Ascending aorta (tissue), 2 donors: ENCODE results near the gene USP3. TPM values are rescaled to one million over a fixed set of nuclear protein-coding genes. Genes with fewer than 3 reads are reported as not detected.

Source experiments
- DNase-seq, 2 donors: peaks; one replicate each; pipeline ENCODE4 v3.0.0-alpha.2; 2019; ENCODE audit warnings: low spot score in 2 of 2
- H3K27ac ChIP-seq, 2 donors: fragments of 200-600 bp; sonication (generic); one replicate each; pipeline ENCODE4 v1.5.1; 2016 to 2017; ENCODE audit warnings: mild to moderate bottlenecking in 1 of 2
- H3K27me3 ChIP-seq: fragments of 200-600 bp; sonication (generic); one replicate; pipeline ENCODE4 v1.5.1; 2017
- H3K36me3 ChIP-seq, 2 donors: fragments of 200-600 bp; sonication (generic); one replicate each; pipeline ENCODE4 v1.5.1; 2016
- H3K4me1 ChIP-seq, 2 donors: fragments of 200-600 bp; sonication (generic); one replicate each; pipeline ENCODE4 v1.5.1; 2016 to 2017; ENCODE audit warnings: mild to moderate bottlenecking in 1 of 2
- H3K4me3 ChIP-seq, 2 donors: fragments of 200-600 bp; sonication (generic); one replicate each; pipeline ENCODE4 v1.5.1; 2016 to 2017; ENCODE audit warnings: mild to moderate bottlenecking in 1 of 2
- H3K9me3 ChIP-seq, 2 donors: fragments of 200-600 bp; sonication (generic); one replicate each; pipeline ENCODE4 v1.5.1; 2016
- CTCF ChIP-seq, 3 experiments: fragments of 200-600 bp in 2 of 3; fragments of 450-650 bp in 1 of 3; sonication (generic) in 2 of 3; IDR thresholded peaks; one replicate each; pipeline ENCODE4 v1.5.1; 2016 to 2019; ENCODE audit warnings: antibody characterized with exemption in 3 of 3, mild to moderate bottlenecking in 1 of 3, moderate library complexity in 1 of 3
- intact Hi-C: fragments of 100-400 bp; cut with DNase I; formaldehyde crosslinking; loops from one replicate; pipeline ENCODE4 v1.15.1; 2023
- total RNA-seq: library from RNA; depleted of rRNA; stranded (reverse); fragments of >200 nt; gene quantifications from one replicate; pipeline ENCODE4 v1.1.0, GENCODE V29; 2016

Gene USP3
- total RNA-seq, 1 donor from 2014 or later = 61.9 TPM

- Histone ChIP-seq H3K4me1 (peaks cover 0 to 11% of the 10 kb centered on the region in 2 donors), H3K27ac (no peak overlapping the region), H3K9me3 (no peaks in the 10 kb centered on the region), H3K27me3 (no peaks in the 10 kb centered on the region), H3K4me3 (no peak overlapping the region), H3K36me3 (peaks cover 7 to 23% of the 10 kb centered on the region in 2 donors)
- no peak for TF ChIP-seq CTCF (IDR thresholded peaks at IDR 0.05)
- intact Hi-C loops = no loop called here
- DNase-seq = no peak
These were observed 51.1 kb downstream of the USP3 start for GRCh38 chr15:63555507-63555906.

GRCh38 chr15:63556246-63556645 is 51.9 kb downstream of the USP3 start:
- H3K27me3 ChIP-seq = no peaks in the 10 kb centered on the region
- H3K9me3 ChIP-seq = no peaks in the 10 kb centered on the region
- H3K4me1 ChIP-seq = peaks cover 0 to 11% of the 10 kb centered on the region in 2 donors
- H3K27ac ChIP-seq = no peak overlapping the region
- peaks cover 12 to 31% of the 10 kb centered on the region in 2 donors for H3K36me3 ChIP-seq
- TF ChIP-seq CTCF (IDR thresholded peaks at IDR 0.05) = no peak
- DNase-seq = no peak
- intact Hi-C loops = no loop called here
- H3K4me3 ChIP-seq = no peak overlapping the region

DNA sequence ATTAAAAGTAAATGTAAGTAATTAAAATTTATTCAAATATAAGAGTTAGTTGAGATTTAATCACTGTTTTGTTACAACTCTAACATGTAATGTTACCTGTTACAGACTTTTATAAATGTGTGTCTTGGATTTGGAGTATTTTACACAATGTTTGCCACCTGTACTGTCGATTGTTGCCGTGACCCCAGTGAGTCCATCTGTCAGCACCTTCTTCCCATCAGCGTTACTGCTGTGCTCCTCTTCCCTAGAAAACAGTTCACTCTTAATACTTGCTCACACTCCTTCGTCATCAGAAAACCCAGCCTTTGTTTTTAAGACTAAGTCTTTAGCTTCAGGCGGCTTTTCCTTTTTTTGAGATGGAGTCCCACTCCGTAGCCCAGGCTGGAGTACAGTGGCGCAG is 52.3 kb downstream of the USP3 start:
- DNase-seq = no peak
- Histone ChIP-seq H3K4me3 (no peak overlapping the region), H3K27me3 (no peaks in the 10 kb centered on the region), H3K9me3 (no peaks in the 10 kb centered on the region), H3K4me1 (peaks cover 0 to 11% of the 10 kb centered on the region in 2 donors), H3K27ac (no peak overlapping the region), H3K36me3 (peaks cover 17 to 34% of the 10 kb centered on the region in 2 donors)
- no peak for TF ChIP-seq CTCF (IDR thresholded peaks at IDR 0.05)
- intact Hi-C loops = no loop called here

- no peak overlapping the region for H3K27ac ChIP-seq
- peaks cover 27 to 48% of the 10 kb centered on the region in 2 donors for H3K36me3 ChIP-seq
- H3K4me1 ChIP-seq = no peaks in the 10 kb centered on the region
- no peak for TF ChIP-seq CTCF (IDR thresholded peaks at IDR 0.05)
- intact Hi-C loops = no loop called here
- H3K9me3 ChIP-seq = no peaks in the 10 kb centered on the region
- H3K27me3 ChIP-seq = no peaks in the 10 kb centered on the region
- no peak for DNase-seq
- H3K4me3 ChIP-seq = no peak overlapping the region
These were observed 55.4 kb downstream of the USP3 start for GRCh38 chr15:63559753-63560152.

GRCh38 chr15:63560741-63561448 is 56.5 kb downstream of the USP3 start:
- intact Hi-C loops = no loop called here
- no peak overlapping the region for H3K4me3 ChIP-seq
- peaks cover 27 to 53% of the 10 kb centered on the region in 2 donors for H3K36me3 ChIP-seq

More at GRCh38 chr15:63560741-63561448, 56.5 kb downstream of the USP3 start:
- no peaks in the 10 kb centered on the region for H3K9me3 ChIP-seq
- no peaks in the 10 kb centered on the region for H3K27me3 ChIP-seq
- no peak for TF ChIP-seq CTCF (IDR thresholded peaks at IDR 0.05)
- no peaks in the 10 kb centered on the region for H3K4me1 ChIP-seq
- no peak overlapping the region for H3K27ac ChIP-seq
- DNase-seq = no peak
